Hepatic stellate cell (primary cell): ENCODE data around the gene FGF1.

Experiments
- DNase-seq: peaks from one replicate; pipeline ENCODE4 v3.0.0; 2011; ENCODE audit warnings: low spot score

The FGF1 gene

DNA sequence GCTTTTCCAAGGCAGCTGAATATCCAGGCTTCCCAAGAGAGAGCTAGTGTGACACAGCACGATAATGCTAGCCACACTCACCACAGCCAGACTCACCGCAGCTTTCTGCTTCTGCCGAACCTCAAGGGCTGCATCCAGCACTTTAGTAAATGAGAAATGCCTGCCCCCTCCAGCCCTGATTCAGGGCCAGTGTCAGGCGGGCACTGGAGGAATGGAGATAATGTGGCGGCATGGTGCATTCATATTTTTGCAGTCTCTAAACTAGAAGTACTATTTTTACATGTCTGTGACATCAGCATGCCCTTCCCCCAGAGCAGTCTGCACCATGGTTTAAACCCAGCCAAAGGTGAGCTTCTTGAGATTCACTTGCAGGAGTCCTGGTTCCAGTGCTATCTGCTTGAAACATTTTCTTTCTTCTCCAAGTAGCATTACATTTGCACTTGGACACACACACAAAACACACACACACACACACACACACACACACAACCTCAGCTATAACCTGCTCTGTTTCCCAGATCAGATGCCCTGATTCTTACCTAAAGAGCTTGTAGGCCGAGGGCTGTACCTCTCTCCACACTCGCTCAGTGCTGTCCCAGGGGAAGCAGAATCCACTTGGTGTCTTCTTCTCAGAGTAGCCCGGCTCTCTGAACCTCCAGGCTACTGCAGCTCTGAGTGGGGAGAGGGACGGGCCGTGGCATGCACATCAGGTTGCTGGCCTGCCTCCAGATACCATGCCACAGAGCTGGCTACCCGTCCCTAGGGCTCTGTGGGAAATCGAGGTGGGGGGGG lies at the start of gene FGF1:
Gene FGF1, minus strand, starts transcription at position 673 of the 792 bp plus-strand sequence. CDS start 71,963 bp downstream, outside the sequence.
- peak; percentile 69 for DNase-seq

DNA sequence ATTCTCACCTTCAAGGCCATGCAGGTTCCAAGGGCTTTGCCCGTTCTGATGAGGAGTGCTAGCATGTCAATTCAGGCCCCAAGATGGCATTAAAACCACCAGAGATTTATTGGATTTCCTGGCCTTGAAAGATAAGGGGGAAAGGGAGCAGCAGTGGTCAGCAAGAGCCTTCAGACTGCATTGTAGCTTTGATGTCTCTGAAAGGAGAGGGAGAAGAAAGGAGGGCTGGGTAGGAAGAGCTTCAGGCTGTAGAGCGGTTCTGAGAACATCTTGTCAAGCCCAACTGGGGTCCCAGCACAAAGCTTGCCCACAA lies 41.8 kb upstream of the FGF1 start:
- no peak for DNase-seq

DNA sequence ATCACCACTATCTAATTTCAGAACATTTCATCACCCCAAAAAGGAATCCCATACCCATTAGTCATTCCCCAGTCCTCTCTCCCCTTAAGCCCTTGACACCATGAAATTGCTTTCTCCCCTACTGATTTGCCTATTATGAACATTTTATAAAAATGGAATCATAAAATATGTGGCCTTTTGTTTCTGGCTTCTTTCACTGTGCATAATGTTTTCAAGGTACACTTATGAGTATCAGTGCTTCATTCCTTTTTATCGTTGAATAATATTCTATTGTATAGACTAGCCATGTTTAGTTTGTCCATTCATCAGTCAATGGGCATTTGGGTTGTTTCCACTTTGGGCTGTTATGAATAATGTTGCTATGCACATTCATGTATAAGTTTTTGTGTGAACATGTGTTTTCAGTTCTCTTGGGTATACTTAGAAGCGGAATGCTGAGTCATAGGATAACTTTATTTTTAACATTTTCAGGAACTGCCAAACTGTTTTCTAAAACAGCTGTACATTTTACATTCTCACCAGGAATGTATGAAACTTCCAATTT lies 40.4 kb upstream of the FGF1 start:
- peak; percentile 51 for DNase-seq

DNA sequence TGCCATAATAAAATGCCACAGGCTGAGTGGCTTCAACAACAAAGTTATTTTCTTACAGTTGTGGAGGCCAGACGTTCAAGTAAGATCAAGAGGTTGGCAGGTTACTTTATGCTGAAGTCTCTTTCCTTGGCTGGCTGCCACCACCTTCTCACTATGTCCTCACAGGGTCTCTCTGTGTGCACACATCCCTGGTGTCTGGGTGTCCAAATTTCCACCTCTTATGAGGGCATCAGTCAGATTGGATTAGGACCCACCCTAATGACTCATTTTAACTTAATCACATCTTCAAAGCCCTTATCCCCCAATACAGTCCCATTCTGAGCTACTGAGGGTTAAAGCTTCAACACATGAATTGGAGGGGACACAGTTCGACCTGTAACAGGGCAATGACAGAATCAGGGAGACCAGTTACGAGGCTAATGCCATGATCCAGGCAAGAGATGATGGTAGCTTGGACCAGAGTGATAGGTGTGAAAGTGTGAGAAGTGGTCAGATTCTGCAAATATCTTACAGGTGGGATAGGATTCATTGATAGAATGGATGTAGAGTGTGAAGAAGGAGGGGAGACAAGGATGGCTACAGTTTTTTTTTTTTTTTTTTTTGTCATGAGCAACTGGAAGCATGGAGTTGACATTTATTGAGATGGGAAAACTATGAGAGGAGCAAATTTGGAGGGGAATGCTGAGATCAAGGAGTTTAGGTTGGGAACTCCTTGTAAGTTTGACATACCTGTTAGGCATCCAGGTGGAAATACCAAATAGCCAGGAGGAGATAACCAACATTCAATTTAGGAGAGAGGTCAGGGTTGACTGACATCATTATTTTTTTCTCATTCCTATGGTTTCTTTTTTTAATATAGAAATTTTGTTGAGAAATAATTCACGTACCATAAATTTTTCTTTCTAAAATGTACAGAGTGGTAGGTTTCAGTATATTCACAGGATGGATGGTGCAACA lies 39.6 kb upstream of the FGF1 start:
- no peak for DNase-seq

DNA sequence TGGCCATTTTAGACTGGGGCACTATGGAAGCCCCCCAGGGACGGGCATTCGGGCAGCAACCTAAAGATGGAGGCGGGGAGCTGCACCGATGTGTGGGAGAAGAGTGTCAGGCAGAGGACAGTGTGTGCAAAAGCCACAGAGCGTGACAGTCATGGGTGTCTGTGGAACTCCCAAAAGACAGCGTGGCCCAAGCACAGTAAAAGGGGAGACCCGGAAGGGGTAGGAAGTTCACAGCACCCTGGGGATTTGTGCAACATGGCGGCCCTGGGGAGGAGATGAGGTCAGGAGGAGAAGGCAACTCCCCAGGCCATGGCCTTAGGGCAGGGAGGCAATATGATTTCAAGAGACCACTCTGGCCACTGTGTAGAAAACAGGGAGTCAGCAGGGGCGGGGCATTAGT lies 38.9 kb upstream of the FGF1 start:
- DNase-seq = no peak

DNA sequence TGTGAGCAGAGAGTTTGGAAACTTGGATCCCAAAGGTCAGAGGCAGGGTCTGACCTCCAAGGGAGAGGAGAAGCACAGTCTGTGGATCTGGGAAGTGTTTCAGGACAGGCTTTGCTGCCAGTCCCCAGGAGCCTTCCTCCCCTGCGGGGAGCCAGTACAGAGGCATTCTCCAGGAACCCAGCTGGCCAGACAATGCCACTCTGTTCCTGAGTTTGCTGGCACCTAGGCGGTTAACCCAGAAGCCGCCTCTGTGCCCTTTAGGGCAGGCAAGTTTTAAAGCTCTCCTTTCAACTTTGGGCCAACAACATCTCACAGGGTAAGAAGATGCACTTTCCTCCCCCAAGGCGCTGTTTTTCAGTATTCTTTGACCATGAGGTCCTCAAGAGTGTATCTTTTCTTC lies 37.0 kb upstream of the FGF1 start:
- DNase-seq = no peak

DNA sequence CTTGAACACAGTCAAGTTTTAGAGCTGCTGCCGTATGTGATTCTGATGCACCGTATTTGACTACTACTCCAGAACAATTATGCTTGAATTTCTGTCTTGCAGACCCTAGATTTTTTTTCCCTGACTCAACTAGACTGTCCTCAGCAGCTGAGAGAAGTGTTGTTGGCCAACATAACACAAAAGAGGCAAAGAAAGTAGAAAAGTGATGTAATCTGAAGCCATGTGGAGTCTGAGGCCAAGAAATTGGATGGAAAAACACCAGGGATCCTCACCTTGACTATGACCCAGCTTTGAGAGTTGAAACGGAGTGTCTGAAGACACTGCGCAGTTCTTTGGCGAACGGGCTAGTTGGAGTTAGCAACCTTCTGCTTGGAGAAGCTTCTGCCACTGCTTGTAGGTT lies 36.3 kb upstream of the FGF1 start:
- DNase-seq = no peak

DNA sequence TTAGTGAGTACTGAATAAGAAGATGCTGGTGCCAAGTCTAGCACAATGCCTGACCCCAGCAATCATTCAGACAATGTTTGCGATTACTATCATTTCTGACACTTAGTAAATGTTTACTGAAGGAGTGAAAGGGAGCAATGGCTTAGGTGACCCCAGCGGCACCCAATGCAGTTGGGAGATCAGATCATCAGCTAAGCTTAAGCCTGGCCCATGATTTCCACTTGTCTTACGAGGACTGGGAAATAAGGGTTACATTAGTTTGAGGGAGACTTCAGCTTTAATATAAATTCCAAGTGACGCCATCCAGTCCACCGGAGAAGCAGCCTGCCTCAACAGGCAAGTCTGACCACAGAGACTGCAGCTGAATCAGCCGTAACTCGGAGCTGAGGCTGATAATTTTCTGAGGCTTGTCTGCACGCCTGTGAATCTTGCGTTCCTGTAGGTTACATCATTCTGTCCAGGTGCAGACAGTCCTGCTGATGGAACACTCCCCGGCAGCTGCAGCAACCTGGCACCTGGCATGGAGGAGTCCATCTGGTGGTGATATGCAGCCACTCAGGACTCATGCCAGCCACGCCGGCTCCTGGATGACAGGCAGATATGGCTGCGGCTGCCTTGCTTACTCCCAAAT lies 34.9 kb upstream of the FGF1 start:
- no peak for DNase-seq

DNA sequence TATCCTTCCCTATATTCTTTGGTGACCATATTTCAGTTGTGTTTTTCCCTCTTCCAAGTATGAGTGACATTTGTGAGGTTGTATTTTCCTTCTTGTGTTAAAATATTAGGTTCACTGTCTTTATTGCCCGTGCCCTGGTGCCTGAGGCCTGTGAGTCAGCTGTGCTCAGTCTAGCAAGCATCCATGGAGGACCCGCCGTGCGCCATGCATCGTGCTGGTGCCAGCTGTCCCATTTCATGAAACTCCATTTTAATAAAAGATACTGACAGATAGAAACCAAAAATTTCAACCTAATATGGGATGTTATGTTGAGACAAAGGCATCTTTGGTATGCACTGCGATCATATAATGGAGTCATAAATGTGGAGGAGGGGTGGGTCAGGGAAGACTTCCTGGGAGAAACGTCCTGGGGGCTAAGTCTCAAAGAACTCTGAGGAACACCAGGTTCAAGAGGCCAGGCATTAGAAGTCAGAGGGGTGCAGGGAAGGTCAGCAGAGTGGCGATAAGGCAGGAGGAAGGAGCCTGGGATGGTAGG lies 34.0 kb upstream of the FGF1 start:
- no peak for DNase-seq

DNA sequence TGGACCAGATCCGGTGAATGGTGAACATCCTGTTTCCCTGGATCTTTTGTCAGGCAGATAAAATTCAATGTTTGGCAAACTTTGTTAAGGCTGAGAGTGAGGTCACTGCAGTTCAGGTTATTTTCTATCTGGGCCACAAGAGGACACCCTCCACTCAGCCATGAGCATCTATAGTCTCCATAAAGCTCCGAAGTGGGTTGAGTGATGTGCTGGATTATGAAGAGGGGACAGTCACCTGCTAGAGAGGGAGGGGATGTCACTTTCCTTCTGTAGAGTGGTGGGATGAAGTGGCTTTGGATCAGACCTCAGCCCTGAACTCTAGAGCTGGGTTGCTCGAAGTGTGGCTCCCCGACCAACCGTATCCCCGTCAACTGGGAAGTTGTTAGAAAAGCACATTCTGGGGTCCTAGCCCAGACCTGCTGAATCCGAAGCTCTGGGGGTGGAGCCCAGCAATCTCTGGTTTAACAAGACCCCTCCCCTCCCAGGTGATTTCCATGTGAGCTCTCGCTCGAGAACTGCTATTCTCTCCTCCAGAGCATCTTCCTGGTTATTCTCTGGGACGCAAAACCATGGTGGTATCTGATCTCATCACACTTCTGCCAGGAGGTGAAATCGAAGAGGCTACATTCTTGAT lies 31.8 kb upstream of the FGF1 start:
- DNase-seq = peak; percentile 50

DNA sequence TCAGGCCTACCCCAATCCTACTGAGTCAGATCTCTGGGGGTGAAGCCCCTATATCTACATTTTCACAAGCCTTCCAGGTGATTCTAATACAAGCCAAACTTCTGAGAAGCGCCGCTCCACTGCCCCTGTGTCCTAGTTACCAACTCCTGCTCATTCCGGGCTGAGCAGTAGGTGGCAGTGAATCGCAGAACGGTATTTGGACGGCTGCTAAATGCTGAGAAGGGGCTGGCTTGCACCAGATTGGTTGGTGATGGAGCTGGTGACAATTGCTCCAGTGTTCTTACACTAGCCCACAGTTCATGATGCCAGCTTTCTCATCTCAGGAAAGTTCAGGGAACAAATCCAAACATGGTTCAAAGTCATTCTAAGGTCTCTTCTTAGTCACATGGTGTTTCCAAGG lies 31.1 kb upstream of the FGF1 start:
- DNase-seq = peak; percentile 41

DNA sequence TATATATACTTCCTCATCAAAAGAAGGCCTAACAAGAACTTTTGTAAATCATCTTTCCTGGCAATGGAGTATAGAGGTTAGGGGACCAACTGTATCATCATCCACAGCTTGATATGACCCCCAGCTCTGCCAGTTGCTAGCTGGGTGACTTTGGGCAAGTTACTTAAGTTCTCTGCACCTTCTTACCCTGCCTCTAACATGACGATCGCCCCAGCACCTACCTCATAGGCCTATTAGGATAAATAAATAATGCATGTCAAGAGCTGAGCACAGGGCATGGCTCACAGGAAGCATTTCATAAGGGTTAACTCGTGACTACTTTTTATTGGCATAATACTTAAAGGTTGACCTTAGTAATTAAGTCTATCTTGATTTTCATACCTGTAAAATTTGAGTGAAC lies 29.4 kb upstream of the FGF1 start:
- DNase-seq = no peak

DNA sequence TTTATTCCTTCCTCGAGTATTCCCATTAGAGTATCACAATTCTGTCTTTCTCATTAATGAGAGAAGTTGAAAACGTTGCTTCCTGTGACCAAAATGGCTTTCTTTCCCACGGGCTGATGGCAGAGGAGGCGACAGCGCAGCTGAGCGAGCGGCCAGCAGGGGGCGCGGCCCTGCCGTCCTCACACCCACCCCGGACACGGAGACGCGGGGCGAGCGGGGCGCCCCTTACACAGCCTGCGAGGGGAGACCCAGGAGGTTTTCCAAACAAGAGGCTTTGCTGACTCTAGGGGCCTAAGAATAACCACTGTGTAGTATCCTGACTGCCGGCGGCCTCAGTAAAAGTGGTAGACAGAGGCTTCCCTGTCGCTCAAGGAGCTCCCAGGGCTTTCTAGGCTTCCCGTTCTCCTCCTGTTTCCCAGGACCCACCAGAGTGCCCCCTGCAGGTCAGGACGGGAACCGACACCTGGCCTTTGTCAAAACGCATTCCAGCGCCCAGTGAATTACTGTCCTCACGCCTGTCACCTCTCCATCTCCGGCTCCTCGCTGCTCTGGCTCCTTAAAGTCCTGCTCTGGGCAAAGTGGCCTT lies 27.3 kb upstream of the FGF1 start:
- DNase-seq = peak; percentile 72

DNA sequence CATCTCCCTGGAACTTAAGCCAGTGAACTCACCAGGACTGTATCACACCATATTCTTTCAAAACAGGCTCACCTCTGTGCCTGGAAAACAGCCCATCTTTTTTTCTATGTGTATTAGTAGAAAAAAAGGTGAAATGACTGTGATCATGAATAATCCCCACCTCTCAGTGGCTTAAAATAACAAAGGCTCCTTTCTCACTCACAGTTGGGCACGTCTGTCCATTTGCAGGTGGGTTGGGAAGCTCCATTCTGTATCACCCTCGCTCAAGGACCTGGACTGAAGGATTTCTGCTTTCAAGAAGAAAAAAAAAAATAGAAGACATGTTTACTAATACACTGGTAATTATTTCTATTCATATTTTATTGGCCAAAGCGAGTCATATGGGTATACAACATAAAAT lies 17.3 kb upstream of the FGF1 start:
- DNase-seq = no peak

DNA sequence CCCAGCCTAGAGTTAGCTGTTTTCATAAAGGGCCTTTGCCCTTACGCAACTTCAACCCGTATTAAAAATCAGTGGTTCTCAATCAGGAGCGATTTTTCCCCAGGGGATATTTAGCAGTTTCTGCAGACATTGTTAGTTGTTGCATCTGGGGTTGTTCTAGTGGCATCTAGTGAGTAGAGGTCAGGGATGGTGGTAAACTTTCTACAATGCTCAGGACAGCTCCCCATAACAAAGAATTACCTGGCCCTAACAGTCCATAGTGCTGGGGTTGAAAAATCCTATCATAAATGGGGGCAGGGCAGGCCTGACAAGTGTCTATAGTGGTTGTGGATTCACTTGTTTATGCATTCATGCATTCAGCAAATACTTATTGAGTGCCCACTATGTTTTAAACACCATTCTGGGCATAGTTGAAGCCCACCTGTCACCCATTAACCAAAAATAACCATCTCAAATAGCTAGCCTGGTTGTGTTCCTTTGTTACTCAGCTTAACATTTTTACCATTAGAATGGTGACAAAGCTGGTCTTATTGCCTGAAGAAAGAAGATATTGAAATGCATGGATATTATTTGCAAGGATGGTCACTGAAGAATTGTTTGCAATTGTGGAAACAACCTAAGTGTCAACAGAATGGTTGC lies 15.9 kb upstream of the FGF1 start:
- DNase-seq = no peak

DNA sequence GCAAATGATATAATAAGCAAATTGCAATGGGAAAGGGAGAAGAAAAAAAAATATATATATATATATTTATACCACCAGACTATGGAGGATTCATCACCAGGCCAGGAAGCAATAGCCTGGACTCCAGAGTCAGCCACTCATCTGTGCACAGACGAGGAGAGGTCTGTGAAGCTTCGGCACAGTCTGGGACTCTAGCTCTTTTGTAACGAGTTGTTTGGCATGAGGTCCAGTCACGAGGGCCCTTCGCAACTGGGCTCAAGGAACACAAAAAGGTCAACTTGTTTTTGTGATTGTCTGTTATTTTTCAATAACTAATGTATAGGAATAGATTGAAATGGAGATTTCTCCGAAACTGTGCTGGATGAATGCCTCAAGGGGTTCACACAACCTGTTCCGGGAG lies 14.7 kb upstream of the FGF1 start:
- DNase-seq = no peak

DNA sequence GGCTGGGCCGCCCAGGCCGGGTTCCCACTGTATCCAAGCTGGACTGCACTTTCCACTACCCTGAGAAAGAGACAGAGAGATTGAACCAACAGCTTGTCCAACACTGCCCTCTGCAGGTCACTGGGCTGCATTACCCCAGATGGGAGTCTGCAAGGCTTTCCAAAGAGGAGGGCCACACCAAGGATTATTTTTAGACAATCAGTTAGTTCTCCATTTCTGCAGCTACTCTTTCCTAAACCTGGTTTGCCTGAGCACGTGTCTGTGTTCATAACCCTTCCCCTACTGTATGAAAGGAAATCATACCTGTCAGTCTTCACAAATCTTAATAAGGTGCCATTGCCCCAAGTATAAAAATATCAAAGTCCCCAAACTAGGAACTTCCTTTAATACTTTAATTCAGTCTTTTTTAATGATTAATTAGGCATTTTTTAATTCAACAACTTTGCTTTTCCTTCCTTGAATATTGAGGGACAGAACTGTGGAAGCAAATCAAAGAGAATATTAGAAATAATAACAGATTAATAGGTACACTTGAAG lies 13.4 kb upstream of the FGF1 start:
- DNase-seq = peak; percentile 66

DNA sequence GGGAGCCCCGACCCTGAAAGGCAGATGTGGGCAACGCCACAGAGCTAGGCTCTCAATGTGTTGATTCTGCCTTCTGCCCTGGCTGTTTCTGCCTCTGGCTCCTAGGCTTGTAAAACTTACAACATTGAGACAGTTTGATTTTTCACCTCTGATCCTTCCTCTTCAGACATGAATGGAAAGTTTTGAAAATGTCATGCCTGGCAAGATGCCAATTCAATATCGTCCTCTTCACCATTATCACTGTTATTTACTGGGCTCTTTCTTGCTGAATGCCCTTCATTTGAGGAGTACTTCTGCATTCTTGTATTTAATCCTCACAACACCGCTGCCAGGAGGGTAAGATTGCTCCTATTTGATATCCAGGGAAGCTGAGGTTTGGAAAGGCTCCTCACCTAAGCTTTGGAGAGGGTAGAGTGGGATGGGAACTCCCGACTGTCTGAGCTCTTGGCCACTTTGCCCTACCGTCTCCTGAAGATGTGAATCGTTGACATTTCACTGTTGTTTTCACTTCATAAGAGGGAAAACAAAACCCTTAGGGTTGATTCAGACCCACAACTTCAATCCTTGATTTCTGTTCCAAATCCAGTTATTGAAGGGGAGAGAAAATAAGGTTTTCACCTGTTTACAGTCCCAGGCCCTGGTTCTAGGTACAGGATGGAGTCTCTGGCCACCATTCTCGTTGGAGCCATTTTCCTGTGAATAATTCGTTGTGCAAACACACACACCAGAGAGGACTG lies 12.7 kb upstream of the FGF1 start:
- DNase-seq = no peak

DNA sequence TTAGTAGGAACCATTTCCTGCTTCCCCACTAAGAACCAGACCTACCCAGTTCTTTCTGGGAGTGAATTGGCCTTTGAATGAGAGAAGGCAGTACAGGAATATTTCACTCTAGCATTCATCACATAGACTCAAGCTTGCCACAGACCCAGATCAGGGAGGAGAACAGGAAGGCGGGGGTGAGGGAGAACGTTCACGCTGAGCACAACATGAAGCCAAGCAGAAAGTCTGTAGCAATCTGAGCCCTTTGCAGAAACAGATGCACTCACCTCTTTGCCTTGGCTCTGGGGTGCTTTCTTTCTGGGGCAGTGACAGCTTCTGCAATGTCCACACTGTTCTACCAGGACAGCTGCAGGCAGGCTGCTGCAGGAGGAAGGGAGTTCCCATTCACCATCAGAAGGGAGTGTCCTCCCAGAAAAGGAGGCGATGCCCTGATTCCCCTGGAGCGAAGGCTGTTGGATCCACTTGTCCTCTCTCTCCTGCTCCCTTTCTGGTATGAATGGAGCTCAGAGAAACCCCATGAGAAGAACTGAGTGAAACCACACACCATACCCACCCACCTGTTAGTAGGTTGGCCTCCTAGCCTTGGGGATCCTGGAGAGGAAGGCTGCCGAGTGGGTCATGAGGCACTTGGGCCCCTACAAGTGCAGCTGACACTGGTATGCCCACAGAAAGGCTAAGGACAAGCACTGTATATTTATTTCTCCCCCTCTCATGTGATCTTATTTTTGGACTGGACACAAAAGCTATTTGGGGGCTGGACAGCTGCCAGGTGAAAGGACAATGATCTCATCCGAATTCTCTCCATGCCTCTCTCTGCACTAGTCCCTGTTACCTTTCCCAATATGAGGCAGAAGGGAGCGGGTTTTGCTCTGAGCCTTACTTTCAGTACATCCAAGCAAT lies 11.7 kb upstream of the FGF1 start:
- peak; percentile 55 for DNase-seq
